A549 (cell line): Measurements from ENCODE around the gene BEST2. TPM values are rescaled to one million over a fixed set of nuclear protein-coding genes. Genes with fewer than 3 reads are reported as not detected.

ENCODE experiments used
- ATAC-seq, 2 experiments: fragments of 200-7000 bp in 1 of 2; fragments of >200 bp in 1 of 2; cut with Nextera tagmentation in 1 of 2; cut with Tn5 transposase in 1 of 2; 3 replicates each; pipeline versions ENCODE4 v1.8.0 to v1.9.1; 2018 to 2020; ENCODE audit warnings: mild to moderate bottlenecking in 1 of 2, moderate library complexity in 1 of 2
- CTCF ChIA-PET: fragments of 300-600 bp; sonication (Branson Sonifier 250); formaldehyde crosslinking; extraction: SDS; loops from one replicate; lab custom pipeline; 2021; ENCODE audit warnings: antibody characterized with exemption, inconsistent platforms; lab: Yijun Ruan, JAX
- POLR2A ChIA-PET: fragments of 350-600 bp; formaldehyde crosslinking; extraction: SDS; loops from one replicate; lab custom pipeline; 2021; ENCODE audit warnings: antibody characterized with exemption, inconsistent platforms; lab: Yijun Ruan, JAX
- DNase-seq, 2 experiments: peaks; one replicate each; pipeline versions ENCODE4 v3.0.0 to v3.0.0-alpha.2; 2011 to 2016; ENCODE audit warnings: low read depth in 1 of 2, low spot score in 1 of 2
- FAIRE-seq: peaks from 2 replicates; lab custom pipeline; 2011; peaks lifted over from hg19 to GRCh38; lab: Jason Lieb, UNC
- H3K27ac ChIP-seq, 2 experiments: fragments of >200 bp; sonication (Bioruptor Twin); formaldehyde crosslinking; 3 replicates each; pipeline ENCODE4 v1.5.1; 2016 to 2017
- H3K4me1 ChIP-seq: fragments of >200 bp; sonication (Bioruptor Twin); formaldehyde crosslinking; 3 replicates; pipeline ENCODE4 v1.6.1; 2016
- H3K4me2 ChIP-seq: fragments of >200 bp; sonication (Bioruptor Twin); formaldehyde crosslinking; 3 replicates; pipeline ENCODE4 v1.6.1; 2016
- H3K4me3 ChIP-seq: fragments of >200 bp; sonication (Bioruptor Twin); formaldehyde crosslinking; 3 replicates; pipeline ENCODE4 v1.5.1; 2016
- H3K9me3 ChIP-seq: fragments of >200 bp; sonication (Bioruptor Twin); formaldehyde crosslinking; 3 replicates; pipeline ENCODE4 v1.6.1; 2016
- CBX8 ChIP-seq: fragments of 200-600 bp; sonication (generic); IDR thresholded peaks from 2 replicates; pipeline ENCODE4 v1.6.1; 2016
- CHD2 ChIP-seq: fragments of 150-350 bp; IDR thresholded peaks from 2 replicates; pipeline ENCODE4 v1.6.1; 2014; ENCODE audit warnings: low read length; ENCODE audit not compliant: partially characterized antibody
- E2F6 ChIP-seq: IDR thresholded peaks from 2 replicates; pipeline ENCODE4 v1.6.1; 2012; ENCODE audit warnings: low read depth, borderline replicate concordance
- EHMT2 ChIP-seq: fragments of 200-600 bp; sonication (generic); IDR thresholded peaks from 2 replicates; pipeline ENCODE4 v1.6.1; 2016; ENCODE audit warnings: antibody characterized with exemption, low read depth, mild to moderate bottlenecking, moderate library complexity
- EP300 ChIP-seq, 2 experiments: fragments of >200 bp; sonication (Bioruptor Twin); formaldehyde crosslinking; IDR thresholded peaks; 2 replicates in 1 of 2; 3 replicates in 1 of 2; pipeline ENCODE4 v1.6.1; 2016 to 2017
- ESRRA ChIP-seq: fragments of 150-350 bp; IDR thresholded peaks from 2 replicates; pipeline ENCODE4 v1.6.1; 2014; ENCODE audit warnings: mild to moderate bottlenecking, low read length, borderline replicate concordance
- FOSL2 ChIP-seq, 2 experiments: fragments of 450-650 bp in 1 of 2; fragments of >200 bp in 1 of 2; sonication (Bioruptor Twin) in 1 of 2; formaldehyde crosslinking; IDR thresholded peaks; 2 replicates each; pipeline versions ENCODE4 v1.5.0 to v1.6.1; 2016 to 2020; ENCODE audit warnings: mild to moderate bottlenecking in 1 of 2, moderate library complexity in 1 of 2
- HDAC2 ChIP-seq: fragments of 200-600 bp; sonication (generic); IDR thresholded peaks from 2 replicates; pipeline ENCODE4 v1.6.1; 2016
- HEYL ChIP-seq: fragments of 250-450 bp; sonication (Bioruptor Pico); IDR thresholded peaks from 2 replicates; pipeline ENCODE4 v1.8.0; 2021; ENCODE audit warnings: mild to moderate bottlenecking, moderate library complexity
- HOXA7 ChIP-seq: fragments of 250-450 bp; sonication (Bioruptor Pico); IDR thresholded peaks from 2 replicates; pipeline ENCODE4 v1.5.0; 2020; ENCODE audit warnings: mild to moderate bottlenecking, moderate library complexity
- KDM5A ChIP-seq: fragments of 200-600 bp; sonication (generic); IDR thresholded peaks from 2 replicates; pipeline ENCODE4 v1.6.1; 2016; ENCODE audit warnings: antibody characterized with exemption, mild to moderate bottlenecking
- MAFK ChIP-seq: fragments of 450-650 bp; IDR thresholded peaks from 2 replicates; pipeline ENCODE4 v1.6.1; 2014; ENCODE audit not compliant: partially characterized antibody
- MYC ChIP-seq: IDR thresholded peaks from 2 replicates; pipeline ENCODE4 v1.6.1; 2012; ENCODE audit warnings: mild to moderate bottlenecking, inconsistent platforms, low read length, improper control_type of control experiment, borderline replicate concordance
- NFE2L2 ChIP-seq: fragments of 150-350 bp; conservative IDR thresholded peaks from 2 replicates; pipeline ENCODE4 v1.6.1; 2014; ENCODE audit warnings: low read length
- PHF8 ChIP-seq: fragments of 200-600 bp; sonication (generic); IDR thresholded peaks from 2 replicates; pipeline ENCODE4 v1.6.1; 2016; ENCODE audit warnings: low read depth, mild to moderate bottlenecking, antibody characterized with exemption, moderate library complexity, borderline replicate concordance
- RAD21 ChIP-seq, 2 experiments: fragments of >200 bp in 1 of 2; sonication (Bioruptor Twin) in 1 of 2; formaldehyde crosslinking in 1 of 2; IDR thresholded peaks in 1 of 2; conservative IDR thresholded peaks in 1 of 2; 2 replicates in 1 of 2; 3 replicates in 1 of 2; pipeline ENCODE4 v1.6.1; 2012 to 2018; ENCODE audit warnings: inconsistent platforms in 1 of 2
- SREBF2 ChIP-seq: fragments of 450-650 bp; IDR thresholded peaks from 2 replicates; pipeline ENCODE4 v1.6.1; 2014; ENCODE audit warnings: mild to moderate bottlenecking, moderate library complexity
- TP53 ChIP-seq: fragments of 250-450 bp; sonication (Bioruptor Pico); IDR thresholded peaks from 2 replicates; pipeline ENCODE4 v1.5.0; 2021; ENCODE audit warnings: mild to moderate bottlenecking, moderate library complexity
- WGBS: methylation state at CpG from one replicate; pipeline ENCODE4 v1.1.6; 2017; ENCODE audit errors: missing lambda C conversion rate; 5-methylcytosine and 5-hydroxymethylcytosine counted together
- polyA plus RNA-seq, 4 experiments: library from polyadenylated mRNA; depleted of rRNA in 3 of 4; stranded (reverse); fragments of >200 nt; fragmentation: RNase III in 1 of 4; extraction: RNeasy Plus Mini Kit Qiagen cat#74134 plus additional on column Dnase treatment in 1 of 4; gene quantifications; 2 replicates in 3 of 4; 3 replicates in 1 of 4; pipeline ENCODE4 v1.2.3, GENCODE V29; 2011 to 2017
- TF ChIP-seq, protein P1 (sequence below): fragments of 450-650 bp; IDR thresholded peaks from 2 replicates; pipeline ENCODE4 v1.6.1; 2014; ENCODE audit warnings: antibody characterized with exemption
- TF ChIP-seq, protein P2 (sequence below): fragments of 150-350 bp; IDR thresholded peaks from 2 replicates; pipeline ENCODE4 v1.6.1; 2014; ENCODE audit warnings: low read depth, mild to moderate bottlenecking, low read length
- TF ChIP-seq, protein P3 (sequence below): fragments of >200 bp; sonication (Bioruptor Twin); formaldehyde crosslinking; IDR thresholded peaks from 2 replicates; pipeline ENCODE4 v1.6.1; 2016

BEST2 gene
- polyA plus RNA-seq, 2 of the 4 experiments (the other 2 are of a cell fraction), result not detected

DNA sequence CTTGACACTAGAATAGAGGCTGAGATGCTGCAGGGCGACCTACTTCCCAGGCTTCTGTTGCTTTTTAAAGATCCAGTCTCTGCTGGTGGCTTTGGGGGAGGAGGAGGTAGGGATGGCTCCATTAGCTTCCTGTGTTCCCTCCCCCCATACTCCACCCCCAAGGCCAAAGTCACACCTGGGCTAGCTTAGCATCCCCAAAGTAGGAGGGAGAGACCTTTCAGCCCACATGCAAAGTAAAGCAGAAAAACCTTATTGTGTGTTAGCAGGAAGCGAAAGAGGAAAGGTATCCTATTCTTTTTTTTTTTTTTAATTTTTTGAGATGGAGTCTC is 24.6 kb upstream of the BEST2 start:
- peaks cover under 1% of the 10 kb centered on the region; the same call in 1 of the 3 replicates for H3K4me1 ChIP-seq
- CTCF ChIA-PET, result interaction anchor here (0.6 to 1.6 kb wide), 5 partner anchors 10 to 1892 kb away, joined by 3 to 5 read pairs (median 3); no protein-coding TSS in a partner anchor
- no peak for ATAC-seq
- POLR2A ChIA-PET, result no interaction called here
- H3K9me3 ChIP-seq, result no peaks in the 10 kb centered on the region
- no peak for FAIRE-seq
- no peak for DNase-seq
- no peak overlapping the region for H3K4me3 ChIP-seq
- 100% methylated on average over 2 of the region's 2 CpGs for WGBS
- no peak for TF ChIP-seq FOSL2 (IDR thresholded peaks at IDR 0.05)
- TF ChIP-seq FOSL2 (CRISPR knock-in tag; IDR thresholded peaks at IDR 0.05), result no peak
- TF ChIP-seq, protein P1, sequence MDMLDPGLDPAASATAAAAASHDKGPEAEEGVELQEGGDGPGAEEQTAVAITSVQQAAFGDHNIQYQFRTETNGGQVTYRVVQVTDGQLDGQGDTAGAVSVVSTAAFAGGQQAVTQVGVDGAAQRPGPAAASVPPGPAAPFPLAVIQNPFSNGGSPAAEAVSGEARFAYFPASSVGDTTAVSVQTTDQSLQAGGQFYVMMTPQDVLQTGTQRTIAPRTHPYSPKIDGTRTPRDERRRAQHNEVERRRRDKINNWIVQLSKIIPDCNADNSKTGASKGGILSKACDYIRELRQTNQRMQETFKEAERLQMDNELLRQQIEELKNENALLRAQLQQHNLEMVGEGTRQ, result no peak
- no peak for TF ChIP-seq NFE2L2
- no peak overlapping the region for H3K4me2 ChIP-seq
- no peak overlapping the region for H3K27ac ChIP-seq

GRCh38 chr19:12727745-12728433 is 23.7 kb upstream of the BEST2 start:
- H3K9me3 ChIP-seq, result no peaks in the 10 kb centered on the region
- POLR2A ChIA-PET, result interaction anchor here (0.5 kb wide), 1 partner anchor 67 kb away, joined by 4 read pairs; no protein-coding TSS in a partner anchor
- CTCF ChIA-PET, result interaction anchor here (1.3 to 1.6 kb wide), 3 partner anchors 29 to 69 kb away, joined by 3 to 4 read pairs (median 3); no protein-coding TSS in a partner anchor
- ATAC-seq (no peak), FAIRE-seq (no peak), DNase-seq (no peak)
- H3K4me1 ChIP-seq, result peaks cover 10% of the 10 kb centered on the region; the same call in 2 of the 3 replicates
- TF ChIP-seq EP300 (IDR thresholded peaks at IDR 0.05) (no peak), ESRRA (no peak), CBX8 (no peak), PHF8 (no peak), MAFK (no peak), EHMT2 (no peak), FOSL2 (IDR thresholded peaks at IDR 0.05) (no peak), FOSL2 (CRISPR knock-in tag; IDR thresholded peaks at IDR 0.05) (no peak), HDAC2 (no peak), TP53 (CRISPR knock-in tag) (no peak), SREBF2 (no peak), MYC (no peak), KDM5A (no peak), HEYL (CRISPR knock-in tag) (no peak), CHD2 (no peak), HOXA7 (CRISPR knock-in tag) (no peak), RAD21 (conservative IDR thresholded peaks at IDR 0.05 in 1 of 2, IDR thresholded peaks at IDR 0.05 in 1 of 2) (no peak), E2F6 (no peak)
- TF ChIP-seq, protein P2, sequence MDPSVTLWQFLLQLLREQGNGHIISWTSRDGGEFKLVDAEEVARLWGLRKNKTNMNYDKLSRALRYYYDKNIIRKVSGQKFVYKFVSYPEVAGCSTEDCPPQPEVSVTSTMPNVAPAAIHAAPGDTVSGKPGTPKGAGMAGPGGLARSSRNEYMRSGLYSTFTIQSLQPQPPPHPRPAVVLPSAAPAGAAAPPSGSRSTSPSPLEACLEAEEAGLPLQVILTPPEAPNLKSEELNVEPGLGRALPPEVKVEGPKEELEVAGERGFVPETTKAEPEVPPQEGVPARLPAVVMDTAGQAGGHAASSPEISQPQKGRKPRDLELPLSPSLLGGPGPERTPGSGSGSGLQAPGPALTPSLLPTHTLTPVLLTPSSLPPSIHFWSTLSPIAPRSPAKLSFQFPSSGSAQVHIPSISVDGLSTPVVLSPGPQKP, result no peak
- TF ChIP-seq, protein P3, sequence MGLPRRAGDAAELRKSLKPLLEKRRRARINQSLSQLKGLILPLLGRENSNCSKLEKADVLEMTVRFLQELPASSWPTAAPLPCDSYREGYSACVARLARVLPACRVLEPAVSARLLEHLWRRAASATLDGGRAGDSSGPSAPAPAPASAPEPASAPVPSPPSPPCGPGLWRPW, result no peak
- TF ChIP-seq, protein P1, result no peak
- 95% methylated on average over 7 of the region's 9 CpGs for WGBS
- H3K27ac ChIP-seq, result no peak overlapping the region
- no peak overlapping the region for H3K4me2 ChIP-seq
- H3K4me3 ChIP-seq, result no peak overlapping the region
